ENCODE data around the gene AURKA.

- TF ChIP-seq CBX5 (IDR thresholded peaks at IDR 0.05; ENCODE audit: low read depth, low read length) = no peak
- no peak for TF ChIP-seq POLR2A (IDR thresholded peaks at IDR 0.05; ENCODE audit: control extremely low read depth in 1 of 2, low read depth in 2 of 2, low read length in 2 of 2)
- TF ChIP-seq CREB1 (IDR thresholded peaks at IDR 0.05) = no peak
- TF ChIP-seq RAD21 (IDR thresholded peaks at IDR 0.05 in 1 of 2, conservative IDR thresholded peaks at IDR 0.05 in 1 of 2; ENCODE audit: low read depth in 2 of 2, low read length in 2 of 2) = no peak
- no peak for TF ChIP-seq POLR2AphosphoS5 (IDR thresholded peaks at IDR 0.05; ENCODE audit: low read depth, low read length)
- no peak for TF ChIP-seq TEAD4 (IDR thresholded peaks at IDR 0.05; ENCODE audit: low read depth, low read length)
- no peak for TF ChIP-seq NANOG (IDR thresholded peaks at IDR 0.05; ENCODE audit: insufficient read depth, low read depth, low read length, poor library complexity, severe bottlenecking)
- TF ChIP-seq CTCF (IDR thresholded peaks at IDR 0.05; ENCODE audit: control extremely low read depth in 1 of 3, insufficient read depth in 1 of 3, low read depth in 1 of 3, low read length in 3 of 3) = no peak
- no peak for TF ChIP-seq EGR1 (IDR thresholded peaks at IDR 0.05; ENCODE audit: borderline replicate concordance, low read depth, low read length)
Measured at GRCh38 chr20:56438284-56438683, 46.3 kb upstream of the AURKA start.

Data from H1 (cell line).